BLaER1 treated with 17β-estradiol and CSF1 and Interleukin-3, amounts not matched to agents 10 nM and 100 nM (cell line): ENCODE measurements around the gene TOMM20.

Source experiments
- H3K27ac ChIP-seq, 11 experiments: shearing (Covaris generic); formaldehyde crosslinking; 2 replicates each; pipeline ENCODE4 v1.8.1; 2022
- H3K27me3 ChIP-seq, 11 experiments: shearing (Covaris generic); formaldehyde crosslinking; 2 replicates each; pipeline ENCODE4 v1.8.1; 2022
- H3K36me3 ChIP-seq, 11 experiments: shearing (Covaris generic); formaldehyde crosslinking; 2 replicates each; pipeline ENCODE4 v1.8.1; 2022
- H3K4me1 ChIP-seq, 10 experiments: shearing (Covaris generic); formaldehyde crosslinking; 2 replicates each; pipeline ENCODE4 v1.8.1; 2022
- H3K4me2 ChIP-seq, 11 experiments: shearing (Covaris generic); formaldehyde crosslinking; 2 replicates each; pipeline ENCODE4 v1.8.1; 2022
- H3K4me3 ChIP-seq, 10 experiments: shearing (Covaris generic); formaldehyde crosslinking; 2 replicates each; pipeline ENCODE4 v1.8.1; 2022
- H3K9ac ChIP-seq, 11 experiments: shearing (Covaris generic); formaldehyde crosslinking; 2 replicates each; pipeline ENCODE4 v1.8.1; 2022
- H3K9me3 ChIP-seq, 11 experiments: shearing (Covaris generic); formaldehyde crosslinking; replicated peaks in 1 of 11; 2 replicates each; pipeline ENCODE4 v1.8.1; 2022
- H4K20me1 ChIP-seq, 11 experiments: shearing (Covaris generic); formaldehyde crosslinking; 2 replicates each; pipeline ENCODE4 v1.8.1; 2022
- Cebpa-rat ChIP-seq, 11 experiments: shearing (Covaris generic); IDR thresholded peaks; 2 replicates each; pipeline ENCODE4 v1.8.1; 2022

The TOMM20 gene

GRCh38 chr1:235142991-235143390 lies 14.4 kb upstream of the TOMM20 start:
- Histone ChIP-seq H4K20me1 (peaks cover 0 to 77% (median 28%) of the 10 kb centered on the region in 11 experiments; a peak in 16 of 22 replicates), H3K9me3 (peaks cover 0 to 4% (median 0%) of the 10 kb centered on the region in 11 experiments; a peak in 2 of 22 replicates), H3K4me1 (no peaks in the 10 kb centered on the region), H3K27ac (no peak overlapping the region), H3K4me2 (no peak overlapping the region), H3K4me3 (no peak overlapping the region), H3K9ac (no peak overlapping the region), H3K27me3 (no peaks in the 10 kb centered on the region), H3K36me3 (peaks cover 95 to 100% (median 98%) of the 10 kb centered on the region in 11 experiments)
- no peak for TF ChIP-seq Cebpa-rat (IDR thresholded peaks at IDR 0.05)

GRCh38 chr1:235139315-235139714 lies 10.7 kb upstream of the TOMM20 start:
- H3K27ac ChIP-seq = no peak overlapping the region

GRCh38 chr1:235138821-235139220 lies 10.2 kb upstream of the TOMM20 start:
- Histone ChIP-seq H3K4me3 (no peak overlapping the region), H3K36me3 (peaks cover 94 to 100% (median 97%) of the 10 kb centered on the region in 11 experiments), H3K27ac (no peak overlapping the region), H3K4me1 (no peaks in the 10 kb centered on the region), H3K27me3 (no peaks in the 10 kb centered on the region), H3K9ac (no peak overlapping the region), H3K9me3 (peaks cover 0 to 4% (median 0%) of the 10 kb centered on the region in 11 experiments; a peak in 2 of 22 replicates), H3K4me2 (no peak overlapping the region), H4K20me1 (peaks cover 0 to 35% (median 20%) of the 10 kb centered on the region in 11 experiments; a peak in 13 of 22 replicates)
- no peak for TF ChIP-seq Cebpa-rat (IDR thresholded peaks at IDR 0.05)

More at GRCh38 chr1:235139315-235139714, 10.7 kb upstream of the TOMM20 start:
- TF ChIP-seq Cebpa-rat (IDR thresholded peaks at IDR 0.05) = no peak
- H3K4me3 ChIP-seq = no peak overlapping the region
- H3K27me3 ChIP-seq = no peaks in the 10 kb centered on the region
- H4K20me1 ChIP-seq = peaks cover 0 to 40% (median 25%) of the 10 kb centered on the region in 11 experiments; a peak in 13 of 22 replicates
- H3K9me3 ChIP-seq = peaks cover 0 to 4% (median 0%) of the 10 kb centered on the region in 11 experiments; a peak in 2 of 22 replicates
- H3K36me3 ChIP-seq = peaks cover 94 to 100% (median 97%) of the 10 kb centered on the region in 11 experiments
- no peak overlapping the region for H3K4me2 ChIP-seq
- H3K4me1 ChIP-seq = no peaks in the 10 kb centered on the region
- no peak overlapping the region for H3K9ac ChIP-seq

- no peaks in the 10 kb centered on the region for H3K9me3 ChIP-seq
- no peak for TF ChIP-seq Cebpa-rat (IDR thresholded peaks at IDR 0.05)
- no peak overlapping the region for H3K4me2 ChIP-seq
- H3K4me3 ChIP-seq = no peak overlapping the region
- peaks cover 92 to 100% (median 98%) of the 10 kb centered on the region in 11 experiments for H3K36me3 ChIP-seq
- no peaks in the 10 kb centered on the region for H3K27me3 ChIP-seq
- no peak overlapping the region for H3K27ac ChIP-seq
- no peak overlapping the region for H3K9ac ChIP-seq
- peaks cover 0 to 25% (median 14%) of the 10 kb centered on the region in 11 experiments; a peak in 12 of 22 replicates for H4K20me1 ChIP-seq
- no peaks in the 10 kb centered on the region for H3K4me1 ChIP-seq
These were observed 7.5 kb upstream of the TOMM20 start for GRCh38 chr1:235136111-235136510.

- Histone ChIP-seq H3K27me3 (no peaks in the 10 kb centered on the region), H3K36me3 (peaks cover 78 to 93% (median 85%) of the 10 kb centered on the region in 11 experiments)
- TF ChIP-seq Cebpa-rat (IDR thresholded peaks at IDR 0.05) = no peak
These were observed 5.5 kb upstream of the TOMM20 start for GRCh38 chr1:235134171-235134570.

GRCh38 chr1:235133086-235133485 lies 4.4 kb upstream of the TOMM20 start:
- H3K9ac ChIP-seq = no peak overlapping the region
- no peak overlapping the region for H3K4me3 ChIP-seq
- no peak overlapping the region for H3K27ac ChIP-seq
- peaks cover 0 to 2% (median under 1%) of the 10 kb centered on the region in 11 experiments; a peak in 7 of 22 replicates for H4K20me1 ChIP-seq
- H3K4me1 ChIP-seq = peaks cover 0 to 13% (median 7%) of the 10 kb centered on the region in 10 experiments; a peak in 13 of 20 replicates
- no peak for TF ChIP-seq Cebpa-rat (IDR thresholded peaks at IDR 0.05)
- H3K4me2 ChIP-seq = no peak overlapping the region
- peaks cover 67 to 82% (median 74%) of the 10 kb centered on the region in 11 experiments for H3K36me3 ChIP-seq
- no peaks in the 10 kb centered on the region for H3K27me3 ChIP-seq
- H3K9me3 ChIP-seq = no peaks in the 10 kb centered on the region

More at GRCh38 chr1:235134171-235134570, 5.5 kb upstream of the TOMM20 start:
- Histone ChIP-seq H3K4me2 (no peak overlapping the region), H3K9me3 (no peaks in the 10 kb centered on the region), H4K20me1 (peaks cover 0 to 10% (median 3%) of the 10 kb centered on the region in 11 experiments; a peak in 7 of 22 replicates), H3K27ac (no peak overlapping the region), H3K9ac (no peak overlapping the region), H3K4me3 (no peak overlapping the region), H3K4me1 (peaks cover 0 to 11% (median 5%) of the 10 kb centered on the region in 10 experiments; a peak in 13 of 20 replicates)

- Histone ChIP-seq H3K27ac (no peak overlapping the region), H3K4me3 (no peak overlapping the region), H3K27me3 (no peaks in the 10 kb centered on the region), H3K4me1 (peaks cover 4 to 19% (median 9%) of the 10 kb centered on the region in 10 experiments; a peak in 19 of 20 replicates), H3K9ac (no peak overlapping the region), H4K20me1 (peaks cover 8 to 14% (median 11%) of the 10 kb centered on the region in 11 experiments), H3K4me2 (no peak overlapping the region), H3K36me3 (peaks cover 56 to 75% (median 65%) of the 10 kb centered on the region in 11 experiments), H3K9me3 (no peaks in the 10 kb centered on the region)
- TF ChIP-seq Cebpa-rat (IDR thresholded peaks at IDR 0.05) = no peak
These were observed 3.3 kb upstream of the TOMM20 start for GRCh38 chr1:235131961-235132360.

- Histone ChIP-seq H3K4me3 (no peak overlapping the region), H3K9me3 (no peaks in the 10 kb centered on the region), H3K4me1 (peaks cover 15 to 30% (median 19%) of the 10 kb centered on the region in 10 experiments; a peak in 19 of 20 replicates), H3K4me2 (no peak overlapping the region), H4K20me1 (peaks cover 19 to 25% (median 23%) of the 10 kb centered on the region in 11 experiments), H3K27ac (no peak overlapping the region), H3K27me3 (no peaks in the 10 kb centered on the region), H3K36me3 (peaks cover 44 to 75% (median 65%) of the 10 kb centered on the region in 11 experiments), H3K9ac (no peak overlapping the region)
- no peak for TF ChIP-seq Cebpa-rat (IDR thresholded peaks at IDR 0.05)
These were observed 2.2 kb upstream of the TOMM20 start for GRCh38 chr1:235130766-235131270.

- peaks cover 36 to 75% (median 65%) of the 10 kb centered on the region in 11 experiments for H3K36me3 ChIP-seq
These were observed 1.3 kb upstream of the TOMM20 start for GRCh38 chr1:235129774-235130570.

More at GRCh38 chr1:235129774-235130570, 1.3 kb upstream of the TOMM20 start:
- Histone ChIP-seq H3K4me3 (no peak overlapping the region), H4K20me1 (peaks cover 28 to 33% (median 31%) of the 10 kb centered on the region in 11 experiments), H3K27me3 (no peaks in the 10 kb centered on the region), H3K27ac (peak overlapping the region; percentile 34 to 99 (median 96); a peak in 9 of 22 replicates), H3K4me2 (peak overlapping the region in 4 of 11 experiments; percentile 14 to 91 (median 80); a peak in 3 of 22 replicates), H3K4me1 (peaks cover 21 to 37% (median 25%) of the 10 kb centered on the region in 10 experiments), H3K9me3 (no peaks in the 10 kb centered on the region), H3K9ac (peak overlapping the region in 2 of 11 experiments; percentile 97 to 99; a peak in 1 of 22 replicates)
- TF ChIP-seq Cebpa-rat (IDR thresholded peaks at IDR 0.05) = no peak
